Neural progenitor cell (in vitro differentiated cells): ENCODE measurements around the gene FRMPD1.

Experiments used
- EZH2 ChIP-seq: fragments of 200-600 bp; sonication (generic); IDR thresholded peaks from 2 replicates; pipeline ENCODE4 v1.6.1; 2017; ENCODE audit warnings: antibody characterized with exemption, mild to moderate bottlenecking, moderate library complexity
- TF ChIP-seq, protein P1 (sequence below): fragments of 200-600 bp; sonication (generic); IDR thresholded peaks from 2 replicates; pipeline ENCODE4 v1.5.1; 2017; ENCODE audit warnings: antibody characterized with exemption, mild to moderate bottlenecking

DNA sequence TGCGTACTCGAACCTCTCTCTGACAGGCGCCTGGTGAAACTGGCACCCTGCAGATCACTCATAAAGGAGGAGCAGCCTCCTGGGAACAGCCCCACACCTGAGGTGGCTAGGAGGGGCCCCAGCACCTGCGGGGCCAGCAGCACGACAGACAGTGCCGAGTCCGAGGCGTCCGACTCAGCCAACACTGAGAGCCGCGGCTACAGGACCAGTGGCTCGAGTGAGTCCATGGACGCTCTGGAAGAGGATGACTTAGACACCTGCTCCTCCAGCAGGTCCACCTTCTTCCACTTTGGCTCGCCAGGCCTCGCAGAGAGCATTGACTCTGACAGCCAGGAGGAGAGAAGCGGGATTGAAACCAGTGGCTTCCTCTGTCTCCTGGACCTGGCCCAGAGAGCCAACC is 89.4 kb downstream of the FRMPD1 start:
- TF ChIP-seq, protein P1, sequence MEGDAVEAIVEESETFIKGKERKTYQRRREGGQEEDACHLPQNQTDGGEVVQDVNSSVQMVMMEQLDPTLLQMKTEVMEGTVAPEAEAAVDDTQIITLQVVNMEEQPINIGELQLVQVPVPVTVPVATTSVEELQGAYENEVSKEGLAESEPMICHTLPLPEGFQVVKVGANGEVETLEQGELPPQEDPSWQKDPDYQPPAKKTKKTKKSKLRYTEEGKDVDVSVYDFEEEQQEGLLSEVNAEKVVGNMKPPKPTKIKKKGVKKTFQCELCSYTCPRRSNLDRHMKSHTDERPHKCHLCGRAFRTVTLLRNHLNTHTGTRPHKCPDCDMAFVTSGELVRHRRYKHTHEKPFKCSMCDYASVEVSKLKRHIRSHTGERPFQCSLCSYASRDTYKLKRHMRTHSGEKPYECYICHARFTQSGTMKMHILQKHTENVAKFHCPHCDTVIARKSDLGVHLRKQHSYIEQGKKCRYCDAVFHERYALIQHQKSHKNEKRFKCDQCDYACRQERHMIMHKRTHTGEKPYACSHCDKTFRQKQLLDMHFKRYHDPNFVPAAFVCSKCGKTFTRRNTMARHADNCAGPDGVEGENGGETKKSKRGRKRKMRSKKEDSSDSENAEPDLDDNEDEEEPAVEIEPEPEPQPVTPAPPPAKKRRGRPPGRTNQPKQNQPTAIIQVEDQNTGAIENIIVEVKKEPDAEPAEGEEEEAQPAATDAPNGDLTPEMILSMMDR, result no peak
- no peak for TF ChIP-seq EZH2
